ENCODE measurements around the gene BAG5.

GRCh38 chr14:103517174-103517566 is 45.3 kb downstream of the BAG5 start:
- TF ChIP-seq POLR2A (IDR thresholded peaks at IDR 0.05) (no peak), CTCF (IDR thresholded peaks at IDR 0.05) (no peak)

Measured in uterus (tissue), 2 donors.